ENCODE results near the gene TRAF1.

The TRAF1 gene

GRCh38 chr9:120875954-120876841, 50.4 kb downstream of the TRAF1 start:
- Histone ChIP-seq H3K4me3 (ENCODE audit: insufficient read depth, low read depth, low read length) (peak overlapping the region; percentile 48), H3K27ac (ENCODE audit: insufficient read depth, low read depth, low read length, poor library complexity, severe bottlenecking) (no peak overlapping the region), H3K27me3 (ENCODE audit: control insufficient read depth, insufficient read depth, low read length, poor library complexity, severe bottlenecking) (peaks cover 26% of the 10 kb centered on the region), H3K9me3 (ENCODE audit: control insufficient read depth, low read length) (no peaks in the 10 kb centered on the region), H3K4me1 (ENCODE audit: control insufficient read depth, insufficient read depth, low read length) (peaks cover 4% of the 10 kb centered on the region), H3K36me3 (ENCODE audit: control insufficient read depth, insufficient read depth, low read length) (no peaks in the 10 kb centered on the region)
- 3% methylated on average over 65 of the region's 65 CpGs for WGBS, 2 experiments

GRCh38 chr9:120875643-120875953, 51.0 kb downstream of the TRAF1 start:
- Histone ChIP-seq H3K36me3 (ENCODE audit: control insufficient read depth, insufficient read depth, low read length) (no peaks in the 10 kb centered on the region), H3K27ac (ENCODE audit: insufficient read depth, low read depth, low read length, poor library complexity, severe bottlenecking) (no peak overlapping the region)

DNA sequence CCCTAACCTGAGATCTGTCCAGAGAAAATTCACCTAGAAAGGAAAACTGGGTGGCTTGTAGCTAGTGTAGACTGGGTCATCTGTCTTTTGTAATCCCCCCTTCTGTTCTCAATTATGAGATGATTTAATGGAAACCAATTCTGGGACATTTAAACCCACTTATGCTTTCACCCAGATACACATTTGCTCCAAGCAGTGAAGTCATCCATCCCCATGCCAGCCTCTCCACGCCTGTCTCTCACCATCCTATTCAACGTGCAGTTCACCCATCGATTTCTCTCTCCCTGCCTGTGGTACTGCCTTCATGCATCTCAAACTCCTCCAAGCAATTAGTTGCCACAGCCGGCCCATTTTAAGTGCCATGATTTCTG, 51.4 kb downstream of the TRAF1 start:
- no peak overlapping the region for H3K4me3 ChIP-seq (ENCODE audit: insufficient read depth, low read depth, low read length)
- WGBS, 2 experiments: 86% methylated on average over 4 of the region's 4 CpGs

More at GRCh38 chr9:120875643-120875953, 51.0 kb downstream of the TRAF1 start:
- H3K9me3 ChIP-seq (ENCODE audit: control insufficient read depth, low read length): no peaks in the 10 kb centered on the region
- 63 to 65% methylated on average over 7 of the region's 7 CpGs for WGBS, 2 experiments
- peaks cover 26% of the 10 kb centered on the region for H3K27me3 ChIP-seq (ENCODE audit: control insufficient read depth, insufficient read depth, low read length, poor library complexity, severe bottlenecking)
- H3K4me3 ChIP-seq (ENCODE audit: insufficient read depth, low read depth, low read length): peak overlapping the region; percentile 48
- peaks cover 4% of the 10 kb centered on the region for H3K4me1 ChIP-seq (ENCODE audit: control insufficient read depth, insufficient read depth, low read length)

GRCh38 chr9:120874226-120875194, 52.1 kb downstream of the TRAF1 start:
- Histone ChIP-seq H3K27ac (ENCODE audit: insufficient read depth, low read depth, low read length, poor library complexity, severe bottlenecking) (no peak overlapping the region), H3K4me3 (ENCODE audit: insufficient read depth, low read depth, low read length) (no peak overlapping the region), H3K36me3 (ENCODE audit: control insufficient read depth, insufficient read depth, low read length) (no peaks in the 10 kb centered on the region), H3K27me3 (ENCODE audit: control insufficient read depth, insufficient read depth, low read length, poor library complexity, severe bottlenecking) (peaks cover 26% of the 10 kb centered on the region), H3K9me3 (ENCODE audit: control insufficient read depth, low read length) (no peaks in the 10 kb centered on the region), H3K4me1 (ENCODE audit: control insufficient read depth, insufficient read depth, low read length) (peaks cover 4% of the 10 kb centered on the region)
- WGBS, 2 experiments: 92 to 94% methylated on average over 9 to 10 of the region's 10 CpGs

More for the DNA sequence above, 51.4 kb downstream of the TRAF1 start:
- Histone ChIP-seq H3K9me3 (ENCODE audit: control insufficient read depth, low read length) (no peaks in the 10 kb centered on the region), H3K4me1 (ENCODE audit: control insufficient read depth, insufficient read depth, low read length) (peaks cover 4% of the 10 kb centered on the region), H3K36me3 (ENCODE audit: control insufficient read depth, insufficient read depth, low read length) (no peaks in the 10 kb centered on the region), H3K27ac (ENCODE audit: insufficient read depth, low read depth, low read length, poor library complexity, severe bottlenecking) (no peak overlapping the region), H3K27me3 (ENCODE audit: control insufficient read depth, insufficient read depth, low read length, poor library complexity, severe bottlenecking) (peaks cover 26% of the 10 kb centered on the region)

DNA sequence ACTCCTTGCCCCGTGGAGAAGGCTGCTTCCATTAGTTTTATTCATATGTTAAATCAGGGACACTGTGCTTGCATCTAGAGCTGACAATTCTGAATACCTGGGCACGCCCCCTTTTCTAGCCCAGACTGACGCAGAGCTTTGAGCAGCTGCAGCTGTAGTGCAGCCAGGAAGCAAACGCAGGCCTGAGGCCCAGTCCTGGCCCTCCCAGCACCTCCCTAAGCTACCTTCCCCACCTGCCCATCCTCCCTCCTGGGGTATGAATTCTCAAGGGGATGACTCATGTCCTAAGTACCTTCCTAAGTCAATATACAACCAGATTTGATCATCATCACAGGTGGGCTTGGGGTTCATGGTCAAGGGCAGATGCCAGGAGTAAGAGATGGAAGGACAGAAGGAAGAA, 53.1 kb downstream of the TRAF1 start:
- 27 to 45% methylated on average over 4 of the region's 4 CpGs for WGBS, 2 experiments
- Histone ChIP-seq H3K36me3 (ENCODE audit: control insufficient read depth, insufficient read depth, low read length) (no peaks in the 10 kb centered on the region), H3K27me3 (ENCODE audit: control insufficient read depth, insufficient read depth, low read length, poor library complexity, severe bottlenecking) (peaks cover 25% of the 10 kb centered on the region)

DNA sequence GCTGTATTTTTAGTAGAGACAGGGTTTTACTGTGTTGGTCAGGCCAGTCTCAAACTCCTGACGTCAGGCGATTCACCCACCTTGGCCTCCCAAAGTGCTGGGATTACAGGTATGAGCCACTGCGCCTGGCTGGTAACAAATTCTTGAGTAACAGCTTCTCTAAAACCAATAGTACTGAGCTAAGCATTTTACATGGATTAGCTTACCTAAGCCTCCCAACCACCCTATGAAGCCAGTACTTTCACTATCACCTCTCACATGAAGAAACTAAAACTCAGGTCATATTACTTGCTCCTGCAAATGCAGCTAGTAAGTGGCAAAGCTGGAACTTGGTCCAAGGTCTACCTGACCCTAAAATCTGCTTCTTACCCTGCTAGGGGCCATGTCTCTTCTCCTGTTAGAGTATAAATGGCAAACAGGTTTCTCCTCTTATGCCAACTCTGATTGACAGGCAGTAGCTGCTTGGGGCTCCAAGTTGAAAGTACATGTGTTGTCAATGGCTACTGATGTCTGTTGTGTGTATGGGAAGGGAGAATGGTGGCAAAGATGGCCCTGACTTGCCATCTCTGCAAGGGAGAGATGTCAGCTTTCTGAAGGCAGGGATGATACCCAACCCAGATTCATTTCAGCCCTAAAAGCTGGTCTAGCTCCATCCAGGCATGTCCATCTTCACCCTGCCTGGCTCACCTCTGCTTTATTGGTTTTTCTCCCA, 53.6 kb downstream of the TRAF1 start:
- Histone ChIP-seq H3K36me3 (ENCODE audit: control insufficient read depth, insufficient read depth, low read length) (no peaks in the 10 kb centered on the region), H3K9me3 (ENCODE audit: control insufficient read depth, low read length) (no peaks in the 10 kb centered on the region), H3K27ac (ENCODE audit: insufficient read depth, low read depth, low read length, poor library complexity, severe bottlenecking) (no peak overlapping the region), H3K27me3 (ENCODE audit: control insufficient read depth, insufficient read depth, low read length, poor library complexity, severe bottlenecking) (peaks cover 20% of the 10 kb centered on the region), H3K4me3 (ENCODE audit: insufficient read depth, low read depth, low read length) (no peak overlapping the region), H3K4me1 (ENCODE audit: control insufficient read depth, insufficient read depth, low read length) (peaks cover 4% of the 10 kb centered on the region)
- WGBS, 2 experiments: 88 to 89% methylated on average over 3 of the region's 3 CpGs

More for the DNA sequence above, 53.1 kb downstream of the TRAF1 start:
- no peak overlapping the region for H3K4me3 ChIP-seq (ENCODE audit: insufficient read depth, low read depth, low read length)
- no peak overlapping the region for H3K27ac ChIP-seq (ENCODE audit: insufficient read depth, low read depth, low read length, poor library complexity, severe bottlenecking)
- no peaks in the 10 kb centered on the region for H3K9me3 ChIP-seq (ENCODE audit: control insufficient read depth, low read length)
- peaks cover 4% of the 10 kb centered on the region for H3K4me1 ChIP-seq (ENCODE audit: control insufficient read depth, insufficient read depth, low read length)

DNA sequence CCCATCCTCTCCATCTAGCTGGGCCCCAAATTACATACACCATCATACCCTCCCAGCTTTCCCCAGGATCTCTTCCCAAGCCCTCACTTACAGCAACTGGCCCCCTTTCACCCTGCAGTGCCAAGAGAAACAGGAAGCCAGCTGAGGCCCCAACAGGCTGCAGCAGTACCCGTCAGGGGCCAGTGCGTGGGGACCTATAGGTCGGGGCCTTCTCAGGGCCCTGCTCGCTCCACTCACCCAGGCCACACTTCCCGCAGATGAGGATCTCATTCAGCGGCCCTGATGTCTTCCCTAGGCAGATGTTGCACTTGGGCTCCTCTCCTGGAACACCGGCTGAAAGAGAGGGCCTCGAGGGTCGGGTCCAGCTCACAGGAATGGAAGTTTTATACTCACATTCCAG, 56.4 kb downstream of the TRAF1 start:
- H3K9me3 ChIP-seq (ENCODE audit: control insufficient read depth, low read length): no peaks in the 10 kb centered on the region
- H3K27ac ChIP-seq (ENCODE audit: insufficient read depth, low read depth, low read length, poor library complexity, severe bottlenecking): no peak overlapping the region
- WGBS, 2 experiments: 93% methylated on average over 9 of the region's 9 CpGs
- no peak overlapping the region for H3K4me3 ChIP-seq (ENCODE audit: insufficient read depth, low read depth, low read length)
- no peaks in the 10 kb centered on the region for H3K36me3 ChIP-seq (ENCODE audit: control insufficient read depth, insufficient read depth, low read length)
- H3K4me1 ChIP-seq (ENCODE audit: control insufficient read depth, insufficient read depth, low read length): no peaks in the 10 kb centered on the region
- no peaks in the 10 kb centered on the region for H3K27me3 ChIP-seq (ENCODE audit: control insufficient read depth, insufficient read depth, low read length, poor library complexity, severe bottlenecking)

DNA sequence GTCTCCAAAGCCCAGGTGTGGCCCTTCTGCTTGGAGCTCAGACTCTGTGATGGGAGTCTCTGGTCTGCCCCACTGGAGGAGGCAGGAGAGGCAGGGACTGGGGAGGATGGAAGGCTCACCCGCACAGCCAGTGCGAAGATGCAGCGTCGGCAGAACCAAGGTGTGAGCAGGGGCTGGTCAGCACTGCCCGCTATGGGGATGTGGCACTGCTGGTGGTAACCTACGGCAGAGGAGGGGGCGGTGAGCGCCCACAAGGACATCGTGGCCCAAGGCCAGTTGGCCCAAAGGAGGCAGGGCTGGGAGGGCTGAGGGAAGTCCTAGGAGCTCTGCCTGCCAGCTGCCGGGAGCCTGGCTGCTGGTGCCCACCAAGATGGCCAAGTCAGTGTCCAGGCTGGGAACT, 56.9 kb downstream of the TRAF1 start:
- no peaks in the 10 kb centered on the region for H3K4me1 ChIP-seq (ENCODE audit: control insufficient read depth, insufficient read depth, low read length)
- no peaks in the 10 kb centered on the region for H3K9me3 ChIP-seq (ENCODE audit: control insufficient read depth, low read length)
- no peaks in the 10 kb centered on the region for H3K36me3 ChIP-seq (ENCODE audit: control insufficient read depth, insufficient read depth, low read length)
- no peak overlapping the region for H3K4me3 ChIP-seq (ENCODE audit: insufficient read depth, low read depth, low read length)
- no peaks in the 10 kb centered on the region for H3K27me3 ChIP-seq (ENCODE audit: control insufficient read depth, insufficient read depth, low read length, poor library complexity, severe bottlenecking)
- 94 to 97% methylated on average over 10 of the region's 10 CpGs for WGBS, 2 experiments
- no peak overlapping the region for H3K27ac ChIP-seq (ENCODE audit: insufficient read depth, low read depth, low read length, poor library complexity, severe bottlenecking)

DNA sequence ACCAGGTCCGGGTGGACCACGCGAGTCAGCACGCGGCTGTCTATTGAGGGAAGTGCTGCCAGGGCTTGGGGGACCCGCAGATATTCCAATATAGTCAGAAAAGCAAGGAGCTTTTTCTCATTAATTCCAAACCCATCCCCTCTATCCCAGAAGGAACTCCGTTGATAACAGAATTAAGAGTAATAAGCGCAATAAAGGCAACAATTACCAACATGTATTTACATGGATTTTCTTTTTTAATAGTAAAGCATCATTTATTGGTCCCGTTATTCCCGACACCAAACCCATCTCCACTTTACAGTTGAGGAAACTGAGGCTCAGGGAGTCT, 57.3 kb downstream of the TRAF1 start:
- H3K36me3 ChIP-seq (ENCODE audit: control insufficient read depth, insufficient read depth, low read length): no peaks in the 10 kb centered on the region
- whole genome bisulfite sequencing, 2 experiments: 50 to 51% methylated on average over 10 of the region's 10 CpGs

More for the DNA sequence above, 57.3 kb downstream of the TRAF1 start:
- Histone ChIP-seq H3K4me3 (ENCODE audit: insufficient read depth, low read depth, low read length) (peak overlapping the region; percentile 41), H3K4me1 (ENCODE audit: control insufficient read depth, insufficient read depth, low read length) (no peaks in the 10 kb centered on the region), H3K27ac (ENCODE audit: insufficient read depth, low read depth, low read length, poor library complexity, severe bottlenecking) (no peak overlapping the region), H3K27me3 (ENCODE audit: control insufficient read depth, insufficient read depth, low read length, poor library complexity, severe bottlenecking) (no peaks in the 10 kb centered on the region), H3K9me3 (ENCODE audit: control insufficient read depth, low read length) (no peaks in the 10 kb centered on the region)
